Parathyroid adenoma (tissue), 2 donors: ENCODE results near the gene CTNNB1.

Experiments
- H2AFZ ChIP-seq: fragments of 300-600 bp; sonication (generic); one replicate; pipeline ENCODE4 v1.7.0; 2017; ENCODE audit warnings: antibody characterized with exemption, mild to moderate bottlenecking
- H3K27ac ChIP-seq: fragments of 300-600 bp; sonication (generic); one replicate; pipeline ENCODE4 v1.7.0; 2017
- H3K27me3 ChIP-seq: fragments of 300-600 bp; sonication (generic); one replicate; pipeline ENCODE4 v1.7.0; 2017; ENCODE audit warnings: low read length; ENCODE audit not compliant: control insufficient read depth, insufficient read depth
- H3K36me3 ChIP-seq: fragments of 300-600 bp; sonication (generic); one replicate; pipeline ENCODE4 v1.7.0; 2017; ENCODE audit warnings: low read length; ENCODE audit not compliant: control insufficient read depth, insufficient read depth
- H3K4me1 ChIP-seq: fragments of 300-600 bp; sonication (generic); one replicate; pipeline ENCODE4 v1.7.0; 2017; ENCODE audit warnings: control low read depth
- H3K4me2 ChIP-seq: fragments of 300-600 bp; sonication (generic); one replicate; pipeline ENCODE4 v1.7.0; 2017; ENCODE audit warnings: low read length
- H3K4me3 ChIP-seq: fragments of 300-600 bp; sonication (generic); one replicate; pipeline ENCODE4 v1.7.0; 2017; ENCODE audit warnings: low read depth, low read length
- H3K79me2 ChIP-seq: fragments of 300-600 bp; sonication (generic); one replicate; pipeline ENCODE4 v1.7.0; 2017; ENCODE audit warnings: control low read depth
- H3K9ac ChIP-seq: fragments of 300-600 bp; sonication (generic); one replicate; pipeline ENCODE4 v1.7.0; 2017; ENCODE audit warnings: mild to moderate bottlenecking
- H3K9me3 ChIP-seq: fragments of 300-600 bp; sonication (generic); one replicate; pipeline ENCODE4 v1.7.0; 2017; ENCODE audit warnings: low read length; ENCODE audit not compliant: control insufficient read depth
- TF ChIP-seq, protein P1 (sequence below): fragments of 300-600 bp; sonication (generic); IDR thresholded peaks from one replicate; pipeline ENCODE4 v1.7.0; 2017; ENCODE audit warnings: antibody characterized with exemption, mild to moderate bottlenecking
- donor health status: primary hyperparathyroidism.

CTNNB1 gene

DNA sequence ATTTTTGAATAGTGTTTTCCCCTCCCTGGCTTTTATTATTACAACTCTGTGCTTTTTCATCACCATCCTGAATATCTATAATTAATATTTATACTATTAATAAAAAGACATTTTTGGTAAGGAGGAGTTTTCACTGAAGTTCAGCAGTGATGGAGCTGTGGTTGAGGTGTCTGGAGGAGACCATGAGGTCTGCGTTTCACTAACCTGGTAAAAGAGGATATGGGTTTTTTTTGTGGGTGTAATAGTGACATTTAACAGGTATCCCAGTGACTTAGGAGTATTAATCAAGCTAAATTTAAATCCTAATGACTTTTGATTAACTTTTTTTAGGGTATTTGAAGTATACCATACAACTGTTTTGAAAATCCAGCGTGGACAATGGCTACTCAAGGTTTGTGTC lies 24.4 kb downstream of the CTNNB1 start:
- no peak overlapping the region for H3K27ac ChIP-seq
- H3K4me2 ChIP-seq: no peak overlapping the region
- no peak overlapping the region for H3K9ac ChIP-seq
- TF ChIP-seq, protein P1, sequence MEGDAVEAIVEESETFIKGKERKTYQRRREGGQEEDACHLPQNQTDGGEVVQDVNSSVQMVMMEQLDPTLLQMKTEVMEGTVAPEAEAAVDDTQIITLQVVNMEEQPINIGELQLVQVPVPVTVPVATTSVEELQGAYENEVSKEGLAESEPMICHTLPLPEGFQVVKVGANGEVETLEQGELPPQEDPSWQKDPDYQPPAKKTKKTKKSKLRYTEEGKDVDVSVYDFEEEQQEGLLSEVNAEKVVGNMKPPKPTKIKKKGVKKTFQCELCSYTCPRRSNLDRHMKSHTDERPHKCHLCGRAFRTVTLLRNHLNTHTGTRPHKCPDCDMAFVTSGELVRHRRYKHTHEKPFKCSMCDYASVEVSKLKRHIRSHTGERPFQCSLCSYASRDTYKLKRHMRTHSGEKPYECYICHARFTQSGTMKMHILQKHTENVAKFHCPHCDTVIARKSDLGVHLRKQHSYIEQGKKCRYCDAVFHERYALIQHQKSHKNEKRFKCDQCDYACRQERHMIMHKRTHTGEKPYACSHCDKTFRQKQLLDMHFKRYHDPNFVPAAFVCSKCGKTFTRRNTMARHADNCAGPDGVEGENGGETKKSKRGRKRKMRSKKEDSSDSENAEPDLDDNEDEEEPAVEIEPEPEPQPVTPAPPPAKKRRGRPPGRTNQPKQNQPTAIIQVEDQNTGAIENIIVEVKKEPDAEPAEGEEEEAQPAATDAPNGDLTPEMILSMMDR: no peak
- peaks cover 2% of the 10 kb centered on the region for H3K4me1 ChIP-seq
- no peaks in the 10 kb centered on the region for H3K36me3 ChIP-seq
- no peaks in the 10 kb centered on the region for H3K27me3 ChIP-seq
- H3K79me2 ChIP-seq: peaks cover 16% of the 10 kb centered on the region
- no peak overlapping the region for H3K4me3 ChIP-seq
- H2AFZ ChIP-seq: no peak overlapping the region
- H3K9me3 ChIP-seq: no peaks in the 10 kb centered on the region

DNA sequence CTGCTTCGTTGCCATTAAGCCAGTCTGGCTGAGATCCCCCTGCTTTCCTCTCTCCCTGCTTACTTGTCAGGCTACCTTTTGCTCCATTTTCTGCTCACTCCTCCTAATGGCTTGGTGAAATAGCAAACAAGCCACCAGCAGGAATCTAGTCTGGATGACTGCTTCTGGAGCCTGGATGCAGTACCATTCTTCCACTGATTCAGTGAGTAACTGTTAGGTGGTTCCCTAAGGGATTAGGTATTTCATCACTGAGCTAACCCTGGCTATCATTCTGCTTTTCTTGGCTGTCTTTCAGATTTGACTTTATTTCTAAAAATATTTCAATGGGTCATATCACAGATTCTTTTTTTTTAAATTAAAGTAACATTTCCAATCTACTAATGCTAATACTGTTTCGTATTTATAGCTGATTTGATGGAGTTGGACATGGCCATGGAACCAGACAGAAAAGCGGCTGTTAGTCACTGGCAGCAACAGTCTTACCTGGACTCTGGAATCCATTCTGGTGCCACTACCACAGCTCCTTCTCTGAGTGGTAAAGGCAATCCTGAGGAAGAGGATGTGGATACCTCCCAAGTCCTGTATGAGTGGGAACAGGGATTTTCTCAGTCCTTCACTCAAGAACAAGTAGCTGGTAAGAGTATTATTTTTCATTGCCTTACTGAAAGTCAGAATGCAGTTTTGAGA lies 25.0 kb downstream of the CTNNB1 start:
- Histone ChIP-seq H3K27ac (no peak overlapping the region), H3K9me3 (no peaks in the 10 kb centered on the region), H3K4me3 (no peak overlapping the region), H3K4me2 (no peak overlapping the region), H3K4me1 (peaks cover 2% of the 10 kb centered on the region), H3K79me2 (peaks cover 15% of the 10 kb centered on the region), H3K27me3 (no peaks in the 10 kb centered on the region), H3K36me3 (no peaks in the 10 kb centered on the region), H2AFZ (no peak overlapping the region), H3K9ac (no peak overlapping the region)
- TF ChIP-seq, protein P1: no peak

DNA sequence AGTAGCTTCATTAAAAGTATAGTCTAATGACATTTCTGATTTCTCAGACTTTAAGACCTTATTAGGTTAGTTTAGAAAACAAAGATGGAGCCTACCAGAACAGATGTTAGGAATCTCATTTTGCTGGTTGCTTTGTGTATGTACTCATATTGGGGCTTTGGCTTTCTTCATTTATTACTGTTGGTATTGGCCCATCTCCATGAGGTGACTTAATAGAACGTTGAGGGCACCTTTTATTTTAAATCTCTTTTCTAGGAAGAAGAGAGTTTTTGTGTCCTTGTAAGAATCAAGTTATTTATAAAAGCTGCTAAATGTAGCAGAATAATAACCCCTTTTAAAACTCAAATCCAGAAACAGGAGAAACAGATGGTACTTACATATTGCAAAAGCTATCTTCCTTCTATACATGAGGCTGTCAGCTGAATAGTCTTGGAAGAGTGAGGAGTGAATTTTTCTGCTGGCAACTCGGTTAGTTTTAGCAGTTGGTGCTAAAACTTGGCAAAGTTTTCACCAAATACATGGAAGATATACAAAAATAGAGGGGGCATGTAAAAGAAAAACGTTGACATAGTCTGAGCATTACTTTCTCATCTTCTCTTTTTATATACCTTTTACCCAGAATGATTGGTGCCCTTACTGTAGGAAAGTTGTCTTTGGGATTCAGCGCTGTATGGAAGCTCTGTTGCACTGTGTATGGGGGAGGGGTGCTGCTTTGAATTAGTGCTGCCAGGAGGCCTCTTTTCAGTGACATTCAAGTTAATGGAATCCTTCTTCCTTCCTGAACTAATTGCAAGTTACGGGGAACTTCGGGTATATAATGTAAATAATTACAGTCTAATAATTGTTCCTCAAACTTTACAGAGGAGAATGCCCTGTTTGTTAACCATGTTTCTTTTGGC lies 35.8 kb downstream of the CTNNB1 start:
- H3K79me2 ChIP-seq: no peaks in the 10 kb centered on the region
- H3K36me3 ChIP-seq: no peaks in the 10 kb centered on the region
- no peak overlapping the region for H3K27ac ChIP-seq
- no peak overlapping the region for H3K4me3 ChIP-seq
- H2AFZ ChIP-seq: no peak overlapping the region
- TF ChIP-seq, protein P1: no peak
- H3K4me2 ChIP-seq: no peak overlapping the region
- H3K9me3 ChIP-seq: no peaks in the 10 kb centered on the region
- H3K4me1 ChIP-seq: peaks cover 2% of the 10 kb centered on the region
- H3K9ac ChIP-seq: no peak overlapping the region
- no peaks in the 10 kb centered on the region for H3K27me3 ChIP-seq

DNA sequence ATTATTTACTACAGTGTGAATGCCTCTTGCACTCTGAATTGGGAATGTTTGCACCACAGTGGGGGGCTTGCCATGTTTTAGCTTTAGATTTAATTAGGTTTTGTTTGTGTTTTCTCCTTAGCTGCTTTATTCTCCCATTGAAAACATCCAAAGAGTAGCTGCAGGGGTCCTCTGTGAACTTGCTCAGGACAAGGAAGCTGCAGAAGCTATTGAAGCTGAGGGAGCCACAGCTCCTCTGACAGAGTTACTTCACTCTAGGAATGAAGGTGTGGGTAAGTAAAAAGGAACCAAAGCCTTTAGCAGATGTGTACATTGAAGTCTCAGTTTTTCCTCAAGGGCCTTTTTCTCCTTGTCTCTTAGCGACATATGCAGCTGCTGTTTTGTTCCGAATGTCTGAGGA lies 36.9 kb downstream of the CTNNB1 start:
- TF ChIP-seq, protein P1: no peak
- H3K27me3 ChIP-seq: no peaks in the 10 kb centered on the region
- H3K79me2 ChIP-seq: no peaks in the 10 kb centered on the region
- H3K4me2 ChIP-seq: no peak overlapping the region
- H2AFZ ChIP-seq: no peak overlapping the region
- H3K4me1 ChIP-seq: peaks cover 2% of the 10 kb centered on the region
- H3K9me3 ChIP-seq: no peaks in the 10 kb centered on the region
- H3K4me3 ChIP-seq: no peak overlapping the region
- H3K36me3 ChIP-seq: no peaks in the 10 kb centered on the region
- no peak overlapping the region for H3K9ac ChIP-seq
- no peak overlapping the region for H3K27ac ChIP-seq
